Measurements from ENCODE around the gene BTF3. TPM values are rescaled to one million over a fixed set of nuclear protein-coding genes. Genes with fewer than 3 reads are reported as not detected.

The BTF3 gene
- total and polyA plus RNA-seq, 2 of the 8 experiments (the other 6 are each of a cell fraction or from before 2014, with no cell fraction given) = 396 to 754 TPM

DNA sequence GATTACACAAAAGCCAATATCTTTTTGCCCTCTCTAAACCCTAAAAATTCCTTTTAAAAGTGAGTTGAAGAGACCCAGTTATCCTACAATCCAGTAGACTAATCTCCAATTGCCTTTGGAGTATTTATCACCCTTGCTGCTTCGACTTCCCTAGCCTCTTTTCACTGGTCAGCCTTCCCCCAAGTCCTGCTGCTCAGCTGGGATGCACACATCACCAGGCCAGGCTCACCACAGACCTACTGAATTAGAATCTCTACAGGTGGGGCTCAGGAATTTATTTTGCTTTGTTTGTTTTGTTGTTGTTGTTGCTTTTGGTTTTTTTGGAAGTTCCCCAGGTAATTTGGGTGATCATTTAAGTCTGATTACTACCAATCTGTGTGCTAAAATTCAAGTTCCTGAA lies 38.1 kb upstream of the BTF3 start:
- no peak overlapping the region for H2AK5ac ChIP-seq (ENCODE audit: low read depth, low read length)
- no peaks in the 10 kb centered on the region for H3K36me3 ChIP-seq (ENCODE audit: control insufficient read depth in 2 of 4, insufficient read depth in 4 of 4, low read length in 3 of 4)
- H3K9ac ChIP-seq (replicated peaks in 1 of 4; ENCODE audit: extremely low read depth in 1 of 4, low read depth in 3 of 4, low read length in 3 of 4) = no peak overlapping the region
- no peak overlapping the region for H3K14ac ChIP-seq (ENCODE audit: insufficient read length)
- peak overlapping the region; percentile 61; the same call in 1 of the 2 replicates for H2BK12ac ChIP-seq (ENCODE audit: low read depth, low read length)
- no peak overlapping the region for H2BK5ac ChIP-seq (ENCODE audit: low read depth, low read length)
- peak overlapping the region; percentile 62; the same call in 1 of the 2 replicates for H2BK20ac ChIP-seq (ENCODE audit: low read length)
- H2AFZ ChIP-seq (ENCODE audit: low read length) = no peak overlapping the region
- no peak overlapping the region for H2BK120ac ChIP-seq (replicated peaks; ENCODE audit: low read depth, low read length)
- peaks cover 0 to 3% of the 10 kb centered on the region in 2 experiments; a peak in 1 of 4 replicates for H3K9me3 ChIP-seq (ENCODE audit: insufficient read depth in 2 of 2, low read depth in 1 of 2, low read length in 1 of 2)
- no peaks in the 10 kb centered on the region for H3K79me2 ChIP-seq (ENCODE audit: control insufficient read depth in 1 of 2, insufficient read depth in 2 of 2, low read length in 2 of 2)
- H3K79me1 ChIP-seq (ENCODE audit: low read depth, low read length) = no peaks in the 10 kb centered on the region
- H2BK15ac ChIP-seq (ENCODE audit: low read length) = no peak overlapping the region
- no peak overlapping the region for H4K5ac ChIP-seq (ENCODE audit: insufficient read length, low read depth, low read length)
- H3K27ac ChIP-seq (ENCODE audit: low read depth, low read length) = no peak overlapping the region
- 56% methylated on average over 1 of the region's 1 CpG; no CpG with 5 or more reads in 1 of the 2 experiments for WGBS, 2 experiments (ENCODE audit: extremely low coverage in 1 of 2, insufficient coverage in 1 of 2, insufficient read length in 1 of 2, insufficient replicate concordance in 2 of 2, low coverage in 1 of 2, low lambda C conversion rate in 2 of 2, missing lambda C conversion rate in 1 of 2)
- no peak overlapping the region for H4K8ac ChIP-seq (ENCODE audit: extremely low read depth, insufficient read depth, low read length)
- CTCF ChIA-PET (ENCODE audit: partially characterized antibody) = interaction anchor here (0.6 to 2.7 kb wide), 5 partner anchors 9 to 947 kb away, joined by 5 to 12 read pairs (median 5); partner anchors contain the start of gene FOXD1
- H4K91ac ChIP-seq (replicated peaks; ENCODE audit: insufficient read length, low read length) = no peak overlapping the region
- H3K23ac ChIP-seq (ENCODE audit: insufficient read length) = no peak overlapping the region
- peak; percentile 42 for FAIRE-seq
- no peak overlapping the region for H3K4me3 ChIP-seq (ENCODE audit: extremely low read depth in 1 of 4, insufficient read depth in 2 of 4, low read depth in 3 of 4, low read length in 4 of 4)
- H3K56ac ChIP-seq (replicated peaks; ENCODE audit: insufficient read length, low read depth, low read length) = no peak overlapping the region
- H3K4ac ChIP-seq (replicated peaks; ENCODE audit: insufficient read length, low read depth, low read length) = no peak overlapping the region
- POLR2A ChIA-PET (ENCODE audit: partially characterized antibody) = interaction anchor here (0.8 to 1.3 kb wide), 5 partner anchors 11 to 74 kb away, joined by 3 to 5 read pairs (median 3); no protein-coding TSS in a partner anchor
- H3K23me2 ChIP-seq (ENCODE audit: low read depth, low read length) = no peaks in the 10 kb centered on the region
- 0 out of 4 replicates have a peak overlapping the region, but pooled peaks of 1 of the 2 experiments have one; percentile 4 for H3K4me2 ChIP-seq (ENCODE audit: insufficient read depth in 1 of 2, low read depth in 2 of 2, low read length in 2 of 2)
- H3K18ac ChIP-seq (ENCODE audit: extremely low read depth, low read length) = no peak overlapping the region
- H4K20me1 ChIP-seq (replicated peaks in 1 of 2; ENCODE audit: control insufficient read depth in 1 of 2, insufficient read depth in 2 of 2, low read length in 2 of 2) = no peaks in the 10 kb centered on the region
- no peak for DNase-seq (ENCODE audit: low read depth in 1 of 2, low spot score in 2 of 2)
- peaks cover 2 to 23% (median 3%) of the 10 kb centered on the region in 4 experiments; a peak in 5 of 7 replicates for H3K4me1 ChIP-seq (replicated peaks in 1 of 4; ENCODE audit: control insufficient read depth in 3 of 4, insufficient read depth in 4 of 4, low read length in 3 of 4)
- H3K27me3 ChIP-seq (replicated peaks in 1 of 4; ENCODE audit: control insufficient read depth in 3 of 4, extremely low read depth in 1 of 4, insufficient read depth in 3 of 4, low read length in 3 of 4) = no peaks in the 10 kb centered on the region
- TF ChIP-seq RBBP5 (IDR thresholded peaks at IDR 0.05; ENCODE audit: borderline replicate concordance, low read depth, low read length) (no peak), RXRA (IDR thresholded peaks at IDR 0.05; ENCODE audit: insufficient read depth, low read depth, low read length) (no peak), BCL11A (IDR thresholded peaks at IDR 0.05; ENCODE audit: low read depth in 2 of 2, low read length in 2 of 2) (no peak), HDAC2 (IDR thresholded peaks at IDR 0.05; ENCODE audit: borderline replicate concordance in 1 of 2, low read depth in 2 of 2, low read length in 2 of 2) (no peak), SP4 (IDR thresholded peaks at IDR 0.05; ENCODE audit: low read length) (no peak), BRCA1 (IDR thresholded peaks at IDR 0.05; ENCODE audit: low read depth, low read length) (no peak), SIX5 (IDR thresholded peaks at IDR 0.05; ENCODE audit: low read depth, low read length) (no peak), KDM4A (IDR thresholded peaks at IDR 0.05; ENCODE audit: low read depth, low read length, severe bottlenecking) (no peak), TAF1 (IDR thresholded peaks at IDR 0.05; ENCODE audit: low read depth, low read length) (no peak), KDM1A (IDR thresholded peaks at IDR 0.05; ENCODE audit: borderline replicate concordance, low read length) (no peak), ATF2 (IDR thresholded peaks at IDR 0.05; ENCODE audit: low read length) (no peak)
- TF ChIP-seq, protein P1, sequence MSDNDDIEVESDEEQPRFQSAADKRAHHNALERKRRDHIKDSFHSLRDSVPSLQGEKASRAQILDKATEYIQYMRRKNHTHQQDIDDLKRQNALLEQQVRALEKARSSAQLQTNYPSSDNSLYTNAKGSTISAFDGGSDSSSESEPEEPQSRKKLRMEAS (IDR thresholded peaks at IDR 0.05) = no peak
